IPS-NIHi7 (cell line): ENCODE results near the gene ZNF346.
A peak's percentile ranks its signal among the peaks of the same experiment; 100 is the strongest.

ENCODE experiments used
- DNase-seq: peaks from one replicate; pipeline ENCODE4 v3.0.0; 2012; ENCODE audit warnings: mixed read lengths; ENCODE audit errors: extremely low spot score

ZNF346 gene

GRCh38 chr5:177094224-177095087, 72.0 kb downstream of the ZNF346 start:
- no peak for DNase-seq

- no peak for DNase-seq
Observed at GRCh38 chr5:177095088-177095669, 72.7 kb downstream of the ZNF346 start.

GRCh38 chr5:177096162-177097015, 73.9 kb downstream of the ZNF346 start:
- no peak for DNase-seq

- no peak for DNase-seq
Observed at GRCh38 chr5:177097016-177097985, 74.8 kb downstream of the ZNF346 start.

- no peak for DNase-seq
Observed at GRCh38 chr5:177098120-177098469, 75.6 kb downstream of the ZNF346 start.

DNA sequence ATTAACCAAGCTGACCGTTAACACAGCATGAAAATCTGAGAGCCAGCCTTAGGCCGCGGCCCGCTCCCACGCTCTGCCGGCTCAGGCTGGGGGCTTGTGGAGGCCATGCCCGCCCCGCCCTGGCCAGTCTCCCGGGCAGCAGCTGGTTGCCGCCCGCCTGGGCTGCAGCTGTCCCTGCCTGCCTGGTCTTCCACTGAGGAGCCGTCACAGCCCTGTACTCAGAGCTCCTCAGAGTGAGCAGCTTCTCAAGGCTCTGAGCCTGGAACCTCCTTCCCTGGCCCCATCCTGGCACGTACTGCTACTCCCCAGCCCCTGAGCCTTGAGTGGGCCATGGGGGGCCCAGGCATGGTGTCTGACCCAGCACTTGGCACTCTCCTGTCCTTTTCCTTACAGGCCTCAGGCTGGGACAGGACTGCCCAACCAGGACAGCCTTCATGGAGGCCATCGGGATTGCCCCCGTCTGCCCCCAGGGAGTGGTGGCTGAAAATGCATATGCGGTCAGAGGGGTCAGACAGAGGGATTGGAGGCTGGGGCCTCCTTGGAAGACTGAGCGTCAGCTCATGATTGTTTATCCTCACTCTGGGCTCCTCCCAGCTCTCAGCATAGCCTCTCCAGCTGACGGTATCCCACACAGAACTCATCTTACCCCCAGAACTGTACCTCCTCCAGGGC, 76.1 kb downstream of the ZNF346 start:
- DNase-seq = no peak

DNA sequence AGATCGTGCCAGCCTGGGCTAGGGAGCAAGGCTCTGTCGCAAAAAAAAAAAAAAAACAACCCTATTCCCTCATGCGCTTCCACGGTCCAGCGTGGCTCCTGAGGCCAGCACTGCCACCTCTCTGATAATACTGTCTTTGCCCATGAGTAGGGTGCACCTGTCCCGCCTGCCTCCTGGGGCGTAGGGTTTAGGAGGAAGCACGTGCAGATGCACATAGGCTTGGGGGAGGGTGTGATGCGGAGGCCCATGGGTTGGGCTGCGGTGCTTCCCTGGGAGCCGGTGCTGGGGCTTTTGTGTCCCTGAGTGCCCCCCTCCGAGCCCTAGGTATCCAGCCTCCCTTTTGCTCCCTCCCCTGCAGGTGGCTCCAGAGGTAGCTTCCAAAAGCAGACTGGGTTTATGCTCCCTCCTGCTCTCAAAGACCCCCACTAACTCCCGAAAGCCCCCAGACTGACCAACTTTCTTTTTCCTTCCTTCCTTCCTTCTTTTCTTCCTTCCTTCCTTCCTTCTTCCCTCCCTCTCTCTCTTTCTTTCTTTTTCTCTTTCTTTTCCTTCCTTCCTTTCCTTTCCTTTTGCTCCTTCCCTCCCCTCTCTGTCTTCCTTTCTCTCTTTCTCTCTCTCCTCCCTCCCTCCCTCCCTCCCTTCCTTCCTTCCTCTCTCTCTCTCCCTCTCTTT, 77.1 kb downstream of the ZNF346 start:
- DNase-seq = peak; percentile 57

DNA sequence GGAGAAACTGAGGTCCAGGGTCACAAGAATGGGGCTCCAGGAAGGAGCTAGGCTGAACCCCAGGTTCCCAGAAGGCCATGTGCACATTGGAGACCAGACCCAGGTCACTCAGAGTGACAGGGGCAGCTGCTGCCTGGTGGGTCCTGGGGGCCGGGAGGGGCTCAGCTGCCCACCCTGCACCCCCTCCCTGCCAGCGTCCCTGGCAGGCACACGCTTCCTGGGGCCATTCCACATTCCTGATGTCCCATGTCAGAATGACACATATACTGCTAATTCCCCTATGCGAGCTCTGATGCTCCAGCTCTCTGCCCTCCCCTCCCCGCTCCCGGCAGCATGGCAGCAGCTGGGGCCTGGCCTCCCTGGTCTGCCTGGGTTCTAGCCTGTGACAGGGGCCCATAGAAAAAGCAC, 78.2 kb downstream of the ZNF346 start:
- DNase-seq = no peak

- DNase-seq = no peak
Observed at GRCh38 chr5:177103523-177104253, 81.2 kb downstream of the ZNF346 start.

- DNase-seq = no peak
Observed at GRCh38 chr5:177105691-177106476, 83.4 kb downstream of the ZNF346 start.

GRCh38 chr5:177107159-177107558, 84.7 kb downstream of the ZNF346 start:
- DNase-seq = no peak

DNA sequence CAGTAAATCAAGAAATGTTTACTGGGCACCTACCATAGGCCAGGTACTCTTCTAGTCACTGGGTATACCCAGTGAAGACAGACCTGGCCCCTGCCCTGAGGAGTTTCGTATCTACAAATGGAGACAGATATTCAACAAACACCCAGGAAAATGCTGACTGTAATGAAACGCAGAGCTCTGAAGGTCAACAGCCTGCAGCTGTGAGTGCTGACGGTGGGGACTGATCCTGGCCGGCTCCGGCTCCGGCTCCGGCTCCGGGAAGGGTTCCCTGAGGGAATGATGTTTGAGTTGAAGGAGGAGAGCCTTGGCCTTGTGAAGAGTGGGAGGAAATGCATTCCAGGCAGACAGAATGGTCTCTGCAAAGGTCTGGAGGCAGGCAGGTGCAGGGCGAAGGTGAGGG, 87.3 kb downstream of the ZNF346 start:
- DNase-seq = no peak

GRCh38 chr5:177111720-177112394, 89.4 kb downstream of the ZNF346 start:
- DNase-seq = peak; percentile 94

GRCh38 chr5:177112589-177113220, 90.2 kb downstream of the ZNF346 start:
- no peak for DNase-seq

GRCh38 chr5:177113566-177114424, 91.3 kb downstream of the ZNF346 start:
- DNase-seq = peak; percentile 85

DNA sequence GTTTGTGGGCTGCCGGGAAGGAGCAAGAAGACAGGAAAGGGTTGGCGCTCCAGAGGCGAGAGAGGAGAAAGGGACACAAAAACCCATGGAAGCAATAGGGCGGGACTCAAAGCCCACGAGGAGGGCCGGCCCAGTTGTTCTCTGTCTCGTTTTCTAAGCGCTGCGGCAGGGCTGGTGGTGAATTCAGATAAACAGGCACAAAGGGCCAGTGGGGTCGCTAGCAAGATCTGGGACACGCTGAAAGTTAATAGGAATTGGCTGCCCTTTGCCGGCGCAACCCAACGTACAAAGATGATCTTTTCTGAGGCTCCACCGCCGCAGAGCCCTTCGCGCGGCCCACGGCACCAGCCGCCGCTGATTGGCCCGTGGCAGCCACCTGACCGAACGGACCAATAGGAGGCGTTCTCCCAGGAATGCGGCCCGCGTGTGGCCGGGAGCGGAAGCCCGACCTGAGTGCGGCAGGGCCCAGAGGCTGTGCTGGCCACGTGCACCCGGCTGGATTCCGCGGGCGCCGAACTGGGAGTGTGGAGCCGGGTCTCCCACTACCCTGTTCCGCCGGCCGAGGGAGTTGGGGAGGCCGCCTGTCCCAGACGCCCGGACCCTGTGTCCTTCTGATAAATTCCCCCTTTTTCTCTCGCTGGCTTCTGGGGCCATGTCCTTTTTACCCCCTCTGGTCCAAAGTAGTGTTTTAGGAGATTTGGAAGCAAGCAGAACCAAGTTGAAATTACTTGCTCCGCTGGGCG, 94.3 kb downstream of the ZNF346 start:
- DNase-seq = peak; percentile 96
